Stimulated activated CD4-positive, alpha-beta T cell treated with anti-CD3 and anti-CD28 coated beads, Interleukin-15, amount 100 ng/mL, for 24 hours (primary cell): ENCODE data around the gene NFIX.

ENCODE experiments used
- DNase-seq: peaks from one replicate; pipeline ENCODE4 v3.0.0-alpha.2; 2020

The NFIX gene

GRCh38 chr19:13115936-13116281 is 120.6 kb downstream of the NFIX start:
- no peak for DNase-seq

- DNase-seq = peak; percentile 97
Observed at GRCh38 chr19:13116282-13117175, 121.3 kb downstream of the NFIX start, which contains the start of gene TRMT1. Gene TRMT1, minus strand, starts transcription at chr19:13116740. Its CDS starts 341 bp downstream, at chr19:13116399.

DNA sequence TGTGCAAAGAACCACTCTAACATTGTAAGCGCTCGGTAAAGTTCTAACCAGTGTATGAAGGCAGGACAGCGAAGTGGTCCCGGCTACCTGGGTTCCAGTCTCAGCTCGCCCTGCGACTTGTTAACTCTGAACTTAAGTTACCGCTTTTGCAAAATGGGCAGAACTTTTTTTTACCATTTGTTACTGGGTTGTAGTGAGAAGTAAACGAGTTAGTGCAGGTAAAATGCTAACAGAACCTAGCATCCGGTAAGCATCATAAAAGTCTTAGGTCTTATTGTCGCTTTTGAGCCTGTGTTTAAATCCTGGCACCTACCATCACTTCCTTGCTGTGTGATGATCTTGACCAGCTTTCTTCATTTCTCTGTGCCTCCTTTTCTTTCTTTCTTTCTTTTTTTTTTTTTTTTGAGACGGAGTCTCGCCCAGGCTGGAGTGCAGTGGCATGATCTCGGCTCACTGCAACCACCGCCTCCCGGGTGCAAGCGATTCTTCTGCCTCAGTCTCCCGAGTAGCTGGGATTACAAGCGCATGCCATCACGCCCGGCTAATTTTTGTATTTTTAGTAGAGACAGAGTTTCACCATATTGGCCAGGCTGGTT is 122.0 kb downstream of the NFIX start:
- no peak for DNase-seq

DNA sequence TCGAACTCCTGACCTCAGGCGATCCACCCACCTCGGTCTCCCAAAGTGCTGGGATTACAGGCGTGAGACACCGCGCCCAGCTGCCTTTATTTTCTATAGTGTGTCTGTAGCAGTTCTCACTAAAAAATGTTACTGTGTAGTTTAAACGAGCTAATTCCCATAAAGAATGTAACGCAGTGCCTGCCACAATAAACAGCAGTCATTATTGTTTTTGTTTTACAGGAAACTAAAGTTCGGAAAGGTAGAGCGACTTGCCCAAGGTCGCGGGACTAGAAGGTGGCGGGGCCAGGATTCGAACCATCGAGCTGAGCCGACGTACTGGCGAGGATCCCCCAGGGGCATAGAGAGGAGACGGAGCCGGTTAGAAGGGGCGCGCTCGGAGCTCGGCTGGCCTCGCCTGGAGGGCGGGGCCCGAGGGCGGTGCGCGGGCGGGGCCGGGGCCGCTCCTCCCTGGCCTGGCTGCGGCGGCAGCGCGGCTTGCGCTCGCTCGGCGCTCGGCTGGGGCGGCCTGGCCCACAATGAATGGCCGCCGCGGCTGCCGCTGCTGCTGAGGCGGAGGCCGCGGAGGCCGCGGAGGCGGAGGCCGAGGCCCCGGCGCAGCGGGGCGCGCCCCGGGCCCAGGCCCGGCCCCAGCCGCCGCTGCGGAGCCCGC is 122.6 kb downstream of the NFIX start, which contains the start of gene NACC1:
TSS of gene NACC1 (plus strand) at position 493 of the 652 bp plus-strand sequence. CDS start 16,944 bp downstream, outside the sequence.
- DNase-seq = peak; percentile 93

- DNase-seq = peak; percentile 72
Observed at GRCh38 chr19:13118424-13119193, 123.3 kb downstream of the NFIX start.

DNA sequence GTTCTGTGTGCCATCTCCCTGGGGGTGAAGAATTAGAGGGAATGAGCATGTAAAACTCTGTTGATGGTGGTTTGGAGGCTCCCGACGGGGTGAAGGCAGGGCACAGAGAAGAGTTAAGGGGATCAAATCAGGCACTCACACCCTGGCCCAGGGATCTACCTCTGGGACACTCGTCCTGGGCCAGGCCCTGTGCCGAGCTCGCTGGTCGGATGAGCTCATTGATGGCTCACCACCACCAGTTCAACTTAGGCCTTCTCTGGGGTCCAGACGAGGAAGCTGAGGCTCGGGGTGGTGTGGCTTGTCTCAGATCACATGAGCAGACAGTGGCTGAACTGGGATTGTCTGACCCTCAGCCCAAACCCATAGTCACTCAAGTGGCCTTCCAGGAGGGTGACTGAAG is 124.4 kb downstream of the NFIX start:
- no peak for DNase-seq

DNA sequence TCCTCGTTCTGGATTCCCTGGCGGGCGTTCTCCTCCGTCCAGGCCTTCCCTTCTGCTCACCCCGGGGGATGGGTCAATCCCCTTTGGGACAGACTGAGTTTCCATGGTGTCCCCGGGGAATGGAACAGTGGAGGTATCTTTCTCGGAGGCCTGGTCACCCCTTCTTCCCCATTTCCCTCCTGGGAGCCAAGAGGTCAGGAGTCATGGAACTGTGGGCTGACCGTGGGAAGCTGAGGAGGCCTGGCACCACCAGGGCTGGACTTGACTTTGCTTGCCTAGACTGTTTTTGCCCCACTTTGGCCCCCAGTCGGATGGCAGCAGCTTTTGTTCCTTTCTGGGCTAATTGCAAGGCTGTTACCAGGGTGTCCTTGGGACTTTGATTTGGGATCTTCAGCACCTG is 124.8 kb downstream of the NFIX start:
- no peak for DNase-seq

- no peak for DNase-seq
Observed at GRCh38 chr19:13120817-13121216, 125.5 kb downstream of the NFIX start.

DNA sequence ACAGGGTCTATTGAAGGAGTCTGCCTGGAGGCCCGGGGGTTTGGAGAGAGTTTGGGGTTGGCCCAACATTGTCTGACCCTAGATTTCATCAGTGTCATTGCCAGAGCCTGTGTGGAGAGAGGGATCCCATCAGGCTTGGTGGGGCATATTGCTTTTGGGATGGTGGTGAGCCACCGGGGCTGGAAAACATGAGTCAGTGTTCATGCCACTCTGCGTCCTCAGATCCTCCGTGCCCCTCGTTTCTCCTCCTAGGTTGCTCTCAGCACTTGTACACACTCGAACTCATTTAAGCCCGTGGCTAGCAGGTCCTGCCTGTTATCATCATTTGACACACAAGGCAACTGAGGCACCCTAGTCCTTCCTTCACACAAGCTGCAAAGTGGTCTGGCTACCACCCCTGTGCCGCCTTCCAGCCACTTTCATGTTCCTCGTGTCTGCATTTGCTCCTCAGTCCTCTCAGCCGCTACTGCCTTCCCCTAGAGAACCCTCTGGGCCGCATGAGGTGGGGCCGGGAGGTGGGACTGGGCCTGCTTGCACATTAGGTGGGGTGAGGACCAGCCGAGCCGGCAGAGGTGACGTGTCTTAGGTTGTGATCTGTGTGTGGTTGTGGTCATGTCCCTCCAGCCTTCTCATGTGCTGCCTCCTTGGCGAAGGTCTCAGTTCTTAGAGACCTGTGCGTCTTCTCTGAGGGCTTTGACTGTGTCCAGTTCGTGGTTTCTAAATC is 126.4 kb downstream of the NFIX start:
- no peak for DNase-seq

GRCh38 chr19:13122275-13122878 is 127.1 kb downstream of the NFIX start:
- no peak for DNase-seq

- DNase-seq = no peak
Observed at GRCh38 chr19:13122980-13123957, 128.0 kb downstream of the NFIX start.

- no peak for DNase-seq
Observed at GRCh38 chr19:13127051-13127450, 131.8 kb downstream of the NFIX start.

- DNase-seq = no peak
Observed at GRCh38 chr19:13127811-13128575, 132.7 kb downstream of the NFIX start.

DNA sequence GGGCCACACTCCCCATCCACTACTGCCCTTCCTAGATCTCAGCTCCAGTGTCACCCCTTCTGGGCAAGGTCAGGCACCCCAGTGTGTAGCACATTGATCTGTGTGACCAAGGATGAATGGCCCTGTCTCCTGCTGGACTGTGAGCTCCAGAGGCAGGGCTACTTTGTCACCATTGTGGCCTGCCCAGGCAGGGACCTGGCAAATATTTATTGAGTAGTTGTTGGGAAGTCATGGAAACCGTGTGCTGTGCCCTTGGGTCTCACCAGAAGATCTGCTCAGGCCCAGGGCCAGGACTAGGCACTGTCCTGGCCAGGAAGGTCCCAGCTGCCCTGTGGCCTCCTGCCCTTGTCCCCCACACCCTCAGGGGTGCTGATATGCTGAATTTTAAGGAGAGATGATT is 133.3 kb downstream of the NFIX start:
- DNase-seq = no peak

DNA sequence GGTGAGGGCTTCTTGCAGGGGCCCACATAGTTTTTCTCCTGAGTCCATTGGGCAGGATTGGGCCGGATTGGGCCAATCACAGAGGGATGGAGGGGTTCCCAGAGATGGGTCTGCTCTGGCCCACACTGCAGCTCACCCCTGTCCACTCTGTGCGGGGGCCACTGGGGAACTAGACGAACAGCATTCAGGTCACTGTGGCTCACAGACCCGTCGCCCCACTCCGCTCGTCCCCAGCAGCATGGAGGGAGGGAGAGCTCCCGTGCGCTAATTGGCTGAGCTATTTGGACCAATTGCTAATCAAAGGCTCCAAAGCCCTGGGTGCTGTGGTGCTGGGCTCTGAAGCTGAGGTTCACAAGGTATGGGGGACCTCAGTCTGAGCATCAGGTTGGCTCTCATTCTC is 134.1 kb downstream of the NFIX start:
- DNase-seq = no peak

DNA sequence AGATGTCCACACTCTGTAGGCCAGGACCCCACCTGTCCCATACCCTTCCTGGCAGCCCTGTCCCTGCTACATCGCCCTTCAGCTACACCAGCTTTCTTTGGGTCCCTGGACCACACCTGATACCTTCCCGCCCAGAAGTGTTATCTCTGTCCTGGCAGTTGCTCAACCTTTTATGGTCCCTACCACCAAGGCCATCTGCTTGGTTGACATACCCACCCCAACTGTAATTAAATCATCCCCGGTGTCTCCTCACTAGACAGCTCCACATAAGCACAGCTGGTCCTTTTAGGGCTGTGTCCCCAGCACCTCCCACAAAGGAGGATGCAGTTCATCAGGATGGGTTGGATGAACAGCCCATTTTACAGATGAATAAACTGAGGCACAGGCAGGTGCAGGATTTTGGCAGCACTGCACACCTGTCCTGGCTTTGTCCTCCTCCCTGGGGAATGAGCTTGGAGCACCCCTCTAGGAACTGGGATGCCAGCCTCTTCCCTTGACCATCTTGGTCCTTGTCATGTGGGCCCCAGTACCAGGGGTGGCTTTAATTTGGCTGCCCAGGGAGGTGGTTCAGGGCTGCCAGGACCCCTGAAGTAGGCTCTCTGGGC is 135.7 kb downstream of the NFIX start:
- no peak for DNase-seq

DNA sequence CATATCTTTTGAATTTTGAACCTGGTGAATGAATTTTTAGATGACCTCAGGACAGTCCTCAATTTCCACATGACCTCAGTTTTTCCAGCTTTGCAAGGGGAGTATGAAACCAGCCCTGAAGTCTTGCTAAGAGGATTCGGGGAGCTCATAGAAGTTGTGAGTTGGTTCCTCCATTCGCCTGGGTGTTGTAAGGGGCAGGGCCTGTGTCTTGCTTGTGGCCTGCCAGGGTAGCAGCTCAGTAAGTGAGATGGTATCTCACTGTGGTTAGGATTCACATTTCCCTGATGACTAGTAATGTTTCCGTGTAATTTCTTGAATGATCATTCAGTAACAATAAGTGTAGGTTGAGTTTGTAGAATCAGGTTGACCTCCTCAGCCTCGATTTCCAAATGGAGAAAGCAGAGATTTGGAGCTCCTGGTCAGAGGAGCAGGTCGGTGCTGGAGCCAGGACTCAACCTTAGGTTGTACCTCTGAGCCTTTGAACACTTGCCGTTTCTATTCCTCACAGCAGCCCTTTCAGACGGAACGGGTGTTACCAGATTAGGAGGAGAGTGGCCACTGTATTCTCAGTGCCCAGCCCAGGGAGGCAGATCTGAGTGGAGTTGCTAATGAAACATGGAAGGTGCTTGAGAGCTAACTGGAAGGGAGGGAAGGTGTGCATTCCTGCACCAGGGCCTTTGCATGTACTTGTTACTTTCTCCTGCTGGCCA is 137.4 kb downstream of the NFIX start:
- peak; percentile 83 for DNase-seq

GRCh38 chr19:13133241-13133870 is 138.1 kb downstream of the NFIX start:
- no peak for DNase-seq
